Renal cortex interstitium (tissue), 15 donors: ENCODE results near the gene RNF175. TPM values are rescaled to one million over a fixed set of nuclear protein-coding genes. Genes with fewer than 3 reads are reported as not detected.

ENCODE experiments used
- DNase-seq, 11 donors: peaks; one replicate each; pipeline ENCODE4 v3.0.0-alpha.2; 2013; ENCODE audit warnings: low read depth in 9 of 11, low spot score in 4 of 11; ENCODE audit errors: extremely low read depth in 1 of 11
- long read RNA-seq, 16 experiments: transcript quantifications; one replicate each; lab custom pipeline, GENCODE V29; 2026
- polyA plus RNA-seq, 3 donors: library from polyadenylated mRNA; unstranded; fragments of 120-200 nt; gene quantifications; one replicate each; pipeline ENCODE4 v1.2.1, GENCODE V29; 2013; ENCODE audit not compliant: insufficient read length in 3 of 3

Gene RNF175
- polyA plus RNA-seq: 1 to 10 TPM; 5.2 to 6.0 (median 5.9) TPM
- long read RNA-seq, donor 1: 0 reads
- long read RNA-seq, donor 2: 0 reads
- long read RNA-seq, donor 3: 0 reads
- long read RNA-seq, donor 4: 0 reads
- long read RNA-seq, donor 5: 0 reads
- long read RNA-seq, donor 6: 0 reads
- long read RNA-seq, donor 7, partial matches to known transcripts: 0 of 1 reads
- long read RNA-seq, donor 7, other reads (novel, unspliced or antisense): 0 of 1 reads
- long read RNA-seq, donor 8: 0 reads
- long read RNA-seq, donor 9: 0 reads
- long read RNA-seq, donor 10: 0 reads
- long read RNA-seq, donor 11: 0 reads
- long read RNA-seq, donor 12: 0 reads
- long read RNA-seq, donor 13: 0 reads
- long read RNA-seq, donor 14, partial matches to known transcripts: 0 of 1 reads
- long read RNA-seq, donor 14, other reads (novel, unspliced or antisense): 0 of 1 reads
- long read RNA-seq, donor 15: 0 reads
- long read RNA-seq, donor 16, partial matches to known transcripts: 0 of 1 reads
- long read RNA-seq, donor 16, other reads (novel, unspliced or antisense): 0 of 1 reads

DNA sequence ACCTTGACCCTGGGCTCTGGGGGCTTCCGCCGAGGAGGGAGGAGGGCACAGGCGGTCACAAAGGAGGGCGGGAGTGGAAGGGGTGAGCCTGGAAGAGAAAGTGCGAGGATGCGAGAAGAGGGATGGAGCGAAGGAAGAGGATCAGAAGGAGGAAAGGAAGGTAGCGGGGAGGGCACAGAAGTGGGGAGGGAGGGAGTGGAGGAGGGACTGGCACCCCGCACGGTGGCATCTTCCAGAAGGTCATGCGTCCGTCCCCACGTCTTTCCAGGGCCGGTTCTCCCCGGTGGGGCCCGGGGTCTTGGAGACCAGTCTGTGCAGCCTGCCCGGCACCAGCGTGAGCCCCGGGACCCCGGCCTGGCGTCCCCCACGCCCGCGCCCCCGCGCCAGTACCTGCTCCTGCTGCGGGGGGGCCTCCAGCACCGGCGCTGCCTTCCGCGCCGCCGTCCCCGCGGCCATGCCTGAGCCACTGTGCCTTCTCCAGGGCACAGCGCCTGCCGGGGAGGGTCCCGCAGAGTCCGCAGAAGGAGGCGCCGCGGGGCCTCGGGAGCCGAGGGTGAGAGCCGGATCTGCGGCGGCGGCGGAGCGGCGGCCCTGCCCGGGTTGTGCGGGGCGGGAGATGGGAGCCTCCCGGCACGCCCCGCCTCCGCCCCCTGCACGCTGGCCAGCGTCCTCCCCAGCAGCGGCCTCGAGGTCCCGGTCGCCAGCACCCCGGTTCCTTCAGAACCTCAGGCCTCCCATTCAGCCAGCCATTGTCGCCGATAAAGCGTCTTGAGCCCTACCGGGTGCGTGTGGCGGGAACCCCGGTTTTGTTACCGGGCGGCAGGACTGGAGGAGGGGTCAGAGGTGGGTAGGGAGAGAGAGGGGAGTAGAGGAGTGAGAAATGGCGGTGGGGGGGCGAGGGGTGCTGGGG, at the start of gene RNF175:
RNF175 (minus strand) TSS at position 618 of the 910 bp plus-strand sequence; CDS start at position 456, 162 bp downstream.
- DNase-seq: peak in 2 of 11 donors; percentile 27 to 38

DNA sequence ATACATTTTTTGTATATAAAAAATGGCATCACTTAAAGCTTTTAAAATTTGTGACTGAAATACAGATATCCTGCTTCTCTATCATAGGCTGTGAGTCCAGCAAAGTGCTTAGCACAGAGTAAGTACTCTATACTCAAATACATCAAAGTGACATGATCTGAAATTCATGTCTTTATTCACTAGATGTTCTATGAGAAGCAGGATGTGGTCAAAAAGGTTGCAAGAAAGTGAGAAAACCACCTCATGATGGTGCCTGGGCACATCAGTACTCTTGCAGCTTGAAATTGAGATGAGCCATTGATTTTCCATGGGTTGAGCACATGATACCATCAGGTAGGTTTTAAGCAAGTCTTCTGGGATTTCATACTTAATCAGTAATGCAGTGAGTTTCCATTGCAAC, 49.5 kb upstream of the RNF175 start:
- no peak for DNase-seq

DNA sequence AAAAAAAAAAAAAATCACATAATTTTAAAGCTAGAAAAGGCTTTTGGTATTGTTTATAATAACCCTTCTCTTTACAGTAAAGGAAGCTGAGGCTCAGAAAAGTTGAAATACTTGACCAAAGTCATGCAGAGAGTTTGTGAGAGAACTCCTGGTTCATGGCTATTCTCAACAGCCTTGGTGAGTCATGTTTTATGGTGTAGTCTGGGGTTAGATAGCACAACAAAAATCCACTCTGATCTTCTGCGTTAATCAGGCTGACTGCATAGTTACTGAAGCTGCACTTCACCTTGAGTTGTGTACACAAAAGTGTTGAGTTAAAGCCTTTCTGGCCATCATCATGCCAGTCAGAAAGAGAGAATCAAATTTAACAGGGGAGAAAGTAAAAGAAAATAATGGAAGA, 48.4 kb upstream of the RNF175 start:
- DNase-seq: no peak

GRCh38 chr4:153806073-153806472, 46.2 kb upstream of the RNF175 start:
- no peak for DNase-seq

GRCh38 chr4:153804722-153805121, 44.9 kb upstream of the RNF175 start:
- DNase-seq: peak in 3 of 11 donors; percentile 69 to 74 (median 72)

- DNase-seq: no peak
Measured at GRCh38 chr4:153799694-153800074, 39.9 kb upstream of the RNF175 start.

- DNase-seq: no peak
Measured at GRCh38 chr4:153798901-153799693, 39.3 kb upstream of the RNF175 start.

- no peak for DNase-seq
Measured at GRCh38 chr4:153798420-153798819, 38.6 kb upstream of the RNF175 start.

DNA sequence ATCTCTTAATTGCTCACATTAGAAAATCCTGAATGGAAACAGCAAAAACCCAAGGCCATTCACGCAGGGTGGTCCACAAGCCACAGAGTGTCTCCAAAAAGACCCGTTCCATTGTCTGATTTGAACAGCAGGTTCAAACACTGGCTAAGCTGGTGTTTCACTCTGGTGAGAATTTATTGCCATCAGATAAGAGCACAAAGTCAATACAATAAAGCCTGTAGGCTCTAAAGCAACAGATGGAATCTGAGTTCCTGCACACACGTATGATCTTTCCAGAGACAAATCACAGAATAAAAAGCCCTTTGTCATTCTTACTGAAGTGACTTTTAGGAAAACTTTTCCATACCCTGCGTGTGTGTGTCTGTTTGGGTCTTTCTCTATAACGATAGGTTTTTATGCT, 34.2 kb upstream of the RNF175 start:
- DNase-seq: no peak

DNA sequence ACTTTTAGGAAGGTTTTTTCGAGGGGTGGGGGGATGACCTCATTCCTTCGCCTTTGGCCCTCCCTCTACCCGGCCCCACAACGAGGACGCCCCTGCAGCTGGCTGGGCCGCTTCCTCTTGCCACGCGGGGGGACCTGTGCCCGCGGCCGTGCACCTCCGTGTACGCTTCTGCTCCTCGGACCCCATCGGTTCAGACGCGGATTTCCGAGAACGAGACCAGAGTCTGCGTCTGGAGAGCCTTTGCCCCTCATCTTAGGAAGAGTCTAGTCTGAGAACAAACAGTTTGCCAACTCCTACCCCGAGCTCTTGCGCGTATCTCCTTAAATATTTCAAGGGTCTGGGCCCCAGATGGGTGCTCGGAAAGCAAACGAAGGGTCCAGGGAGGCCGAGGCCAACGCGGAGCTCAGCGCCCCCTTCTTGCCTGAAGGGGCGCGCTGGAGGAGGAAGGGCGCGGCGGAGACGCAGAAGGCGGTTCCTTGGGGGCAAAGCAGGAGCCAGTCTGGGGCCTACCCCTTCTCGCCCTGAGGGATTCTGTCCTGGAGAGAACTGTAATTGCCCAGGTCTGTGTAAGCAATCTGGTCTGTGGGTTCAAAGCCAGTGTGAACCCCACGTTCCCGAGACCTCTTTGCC, 32.9 kb upstream of the RNF175 start:
- DNase-seq: no peak

GRCh38 chr4:153791746-153792617, 32.2 kb upstream of the RNF175 start:
- peak in 9 of 11 donors; percentile 70 to 88 (median 77) for DNase-seq

DNA sequence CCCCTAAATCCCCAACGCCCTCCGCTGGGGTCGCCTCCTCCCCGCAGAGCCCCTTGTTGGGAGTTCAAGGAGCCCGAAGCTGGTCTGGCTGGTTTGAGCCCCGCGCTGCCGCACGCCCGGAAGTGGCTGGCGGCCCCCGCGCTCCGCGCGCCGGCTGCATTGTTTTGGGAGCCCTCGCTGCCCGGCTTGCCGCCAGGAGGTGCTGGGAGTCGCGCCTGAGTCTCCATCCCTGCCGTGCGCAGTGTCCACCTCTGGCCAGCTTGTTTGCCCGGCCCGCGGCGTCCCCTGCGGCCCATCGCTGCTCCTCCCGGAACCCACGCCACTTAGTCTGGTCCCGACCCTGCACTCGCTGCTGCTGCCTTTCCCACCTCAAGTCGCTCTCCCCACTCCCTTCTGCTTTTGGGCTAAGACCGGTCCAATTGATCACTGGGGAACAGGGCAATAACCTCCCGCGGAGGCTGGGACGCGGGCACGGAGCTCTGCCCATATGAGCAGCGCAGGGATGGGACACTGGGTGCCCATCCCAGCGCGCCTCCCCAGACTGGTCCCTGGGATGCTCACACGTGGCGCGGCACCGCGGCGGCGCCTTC, 31.2 kb upstream of the RNF175 start:
- DNase-seq: no peak

GRCh38 chr4:153790500-153790865, 30.7 kb upstream of the RNF175 start:
- no peak for DNase-seq

DNA sequence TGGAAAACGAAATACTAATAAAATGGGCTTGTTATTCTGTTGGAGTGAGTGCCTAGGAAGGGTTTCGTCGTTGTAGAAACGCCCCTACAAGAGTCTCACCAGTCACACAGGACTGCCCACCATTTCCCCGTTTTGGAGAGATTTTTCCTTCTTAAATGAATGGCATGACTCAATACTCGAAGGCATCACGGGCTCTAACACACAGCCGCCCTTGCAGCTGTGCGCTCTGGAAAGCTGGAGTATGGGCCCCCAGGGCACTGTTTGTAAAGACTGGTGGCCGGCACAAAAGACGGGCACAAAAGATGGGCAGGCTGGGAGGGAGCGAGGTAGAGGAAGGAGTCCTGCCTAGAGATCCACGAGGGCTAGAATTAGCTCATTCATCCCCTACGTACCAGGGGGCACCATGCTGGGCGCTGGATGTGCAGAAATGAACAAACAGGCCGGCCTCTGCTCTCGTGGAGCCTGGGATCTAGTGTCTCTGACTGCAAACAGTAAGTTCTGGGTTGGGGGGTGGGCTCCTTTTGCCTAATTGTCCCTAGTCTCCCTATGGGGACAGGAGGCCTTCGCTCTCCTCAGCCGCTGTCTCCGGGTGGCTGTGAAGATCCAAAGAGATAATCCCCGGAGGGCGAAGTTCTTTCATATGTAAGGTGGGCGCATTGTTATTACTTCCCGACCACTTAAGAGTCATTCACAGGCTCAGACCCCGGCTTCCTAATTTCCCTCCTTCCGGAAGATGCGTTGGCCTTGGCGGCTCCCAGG, 30.1 kb upstream of the RNF175 start:
- DNase-seq: no peak

GRCh38 chr4:153788413-153789276, 28.8 kb upstream of the RNF175 start, which contains the start of gene SFRP2:
Gene SFRP2, minus strand, starts transcription at chr4:153789083. Its CDS starts 248 bp downstream, at chr4:153788835.
- no peak for DNase-seq

GRCh38 chr4:153788051-153788412, 28.2 kb upstream of the RNF175 start:
- no peak for DNase-seq
